Left renal pelvis (tissue), 4 donors: ENCODE measurements around the gene KLHL40. TPM values are rescaled to one million over a fixed set of nuclear protein-coding genes. Genes with fewer than 3 reads are reported as not detected.

ENCODE experiments used
- DNase-seq, 4 donors: peaks; one replicate each; pipeline ENCODE4 v3.0.0-alpha.2; 2013; ENCODE audit warnings: low read depth in 4 of 4, low spot score in 3 of 4
- polyA plus RNA-seq, 4 donors: library from polyadenylated mRNA; unstranded; fragments of 120-200 nt; gene quantifications; one replicate each; pipeline ENCODE4 v1.2.1, GENCODE V29; 2013; ENCODE audit not compliant: insufficient read length in 4 of 4

The KLHL40 gene
- polyA plus RNA-seq, 4 donors, result not detected

GRCh38 chr3:42734263-42734860 lies 49.0 kb downstream of the KLHL40 start:
- DNase-seq, result no peak

GRCh38 chr3:42735019-42735418 lies 49.7 kb downstream of the KLHL40 start:
- DNase-seq, result no peak

- no peak for DNase-seq
Measured at GRCh38 chr3:42735615-42736014, 50.3 kb downstream of the KLHL40 start.

- no peak for DNase-seq
Measured at GRCh38 chr3:42736081-42736480, 50.7 kb downstream of the KLHL40 start.

- no peak for DNase-seq
Measured at GRCh38 chr3:42736531-42736930, 51.2 kb downstream of the KLHL40 start.

- peak in 2 of 4 donors; percentile 39 to 63 for DNase-seq
Measured at GRCh38 chr3:42739401-42740158, 54.2 kb downstream of the KLHL40 start.

- no peak for DNase-seq
Measured at GRCh38 chr3:42741796-42742195, 56.5 kb downstream of the KLHL40 start.

Other genes with a start within 250 kb of the KLHL40 start
- 1 to 10 TPM in 3 of 4 donors, under 1 TPM in 1; 0.71 to 3.2 (median 2.2) TPM for gene VIPR1, start 182.9 kb upstream of the KLHL40 start, polyA plus RNA-seq
- gene SEC22C, start 103.6 kb upstream of the KLHL40 start, polyA plus RNA-seq, result 10 to 100 TPM; 43.9 to 47.6 (median 45.9) TPM
- 10 to 100 TPM; 21.3 to 26.3 (median 24.4) TPM for gene SS18L2, start 94.7 kb upstream of the KLHL40 start, polyA plus RNA-seq
- 100 to 1,000 TPM in 2 of 4 donors, 10 to 100 TPM in 2; 75.7 to 167 (median 102) TPM for gene NKTR, start 84.9 kb upstream of the KLHL40 start, polyA plus RNA-seq
- gene ZBTB47, start 31.8 kb upstream of the KLHL40 start, polyA plus RNA-seq, result 10 to 100 TPM; 13.5 to 34.0 (median 15.4) TPM
- gene HHATL, start 17.3 kb downstream of the KLHL40 start, polyA plus RNA-seq, result 1 to 10 TPM in 1 of 4 donors, under 1 TPM in 3; 0.33 to 1.5 (median 0.59) TPM
- 1 to 10 TPM; 1.3 to 2.7 (median 2.3) TPM for gene CCDC13, start 87.7 kb downstream of the KLHL40 start, polyA plus RNA-seq
- 100 to 1,000 TPM; 106 to 206 (median 167) TPM for gene HIGD1A, start 119.0 kb downstream of the KLHL40 start, polyA plus RNA-seq
- gene ACKR2, start 123.9 kb downstream of the KLHL40 start, polyA plus RNA-seq, result 1 to 10 TPM; 1.2 to 3.5 (median 2.3) TPM
- gene CYP8B1, start 190.3 kb downstream of the KLHL40 start, polyA plus RNA-seq, result 1 to 10 TPM in 1 of 4 donors, under 1 TPM in 3; 0.23 to 1.1 (median 0.74) TPM
- gene ZNF662, start 220.6 kb downstream of the KLHL40 start, polyA plus RNA-seq, result 10 to 100 TPM; 23.5 to 37.7 (median 29.7) TPM